Lower lobe of right lung (tissue), 2 donors: Measurements from ENCODE around the gene CHD5. TPM values are rescaled to one million over a fixed set of nuclear protein-coding genes. Genes with fewer than 3 reads are reported as not detected.

ENCODE experiments used
- ATAC-seq, 2 donors: fragments of 200-7000 bp; cut with Tn5 transposase; one replicate each; pipeline ENCODE4 v1.9.1; 2020 to 2022; ENCODE audit warnings: mild to moderate bottlenecking in 2 of 2, moderate library complexity in 2 of 2
- DNase-seq: peaks from one replicate; pipeline ENCODE4 v3.0.0-alpha.2; 2020
- H3K27ac ChIP-seq: fragments of 200-600 bp; one replicate; pipeline ENCODE4 v1.8.0; 2022
- H3K27me3 ChIP-seq: fragments of 200-600 bp; one replicate; pipeline ENCODE4 v1.8.0; 2022; ENCODE audit warnings: low read depth
- H3K36me3 ChIP-seq: fragments of 200-600 bp; one replicate; pipeline ENCODE4 v1.8.0; 2022; ENCODE audit warnings: mild to moderate bottlenecking
- H3K4me1 ChIP-seq: fragments of 200-600 bp; one replicate; pipeline ENCODE4 v1.8.0; 2022
- H3K4me3 ChIP-seq: fragments of 200-600 bp; one replicate; pipeline ENCODE4 v1.8.0; 2022; ENCODE audit warnings: mild to moderate bottlenecking
- H3K9me3 ChIP-seq: fragments of 200-600 bp; one replicate; pipeline ENCODE4 v1.8.0; 2022
- intact Hi-C: fragments of 100-400 bp; cut with DNase I; formaldehyde crosslinking; loops from one replicate; pipeline ENCODE4 v1.11.0; 2022
- total RNA-seq: library from RNA; stranded (reverse); fragmentation: NEBNext Ultra II Directional; extraction: Animal tissue kit (Norgen Biotek cat#: 25700); gene quantifications from one replicate; pipeline ENCODE4 v1.2.1, GENCODE V29; 2021
- TF ChIP-seq, protein P1 (sequence below): fragments of 200-600 bp; IDR thresholded peaks from one replicate; pipeline ENCODE4 v1.8.0; 2022; ENCODE audit warnings: antibody characterized with exemption, mild to moderate bottlenecking
- donor health status: DM: no; HTN: yes; CAD: no; lungs with severe emphysema.

The CHD5 gene
- total RNA-seq, 1 donor from 2014 or later = 0.56 TPM

- H3K4me3 ChIP-seq = no peak overlapping the region
- H3K27me3 ChIP-seq = peaks cover 8% of the 10 kb centered on the region
- DNase-seq = no peak
- no peak overlapping the region for H3K27ac ChIP-seq
- no peak for ATAC-seq
- TF ChIP-seq, protein P1, sequence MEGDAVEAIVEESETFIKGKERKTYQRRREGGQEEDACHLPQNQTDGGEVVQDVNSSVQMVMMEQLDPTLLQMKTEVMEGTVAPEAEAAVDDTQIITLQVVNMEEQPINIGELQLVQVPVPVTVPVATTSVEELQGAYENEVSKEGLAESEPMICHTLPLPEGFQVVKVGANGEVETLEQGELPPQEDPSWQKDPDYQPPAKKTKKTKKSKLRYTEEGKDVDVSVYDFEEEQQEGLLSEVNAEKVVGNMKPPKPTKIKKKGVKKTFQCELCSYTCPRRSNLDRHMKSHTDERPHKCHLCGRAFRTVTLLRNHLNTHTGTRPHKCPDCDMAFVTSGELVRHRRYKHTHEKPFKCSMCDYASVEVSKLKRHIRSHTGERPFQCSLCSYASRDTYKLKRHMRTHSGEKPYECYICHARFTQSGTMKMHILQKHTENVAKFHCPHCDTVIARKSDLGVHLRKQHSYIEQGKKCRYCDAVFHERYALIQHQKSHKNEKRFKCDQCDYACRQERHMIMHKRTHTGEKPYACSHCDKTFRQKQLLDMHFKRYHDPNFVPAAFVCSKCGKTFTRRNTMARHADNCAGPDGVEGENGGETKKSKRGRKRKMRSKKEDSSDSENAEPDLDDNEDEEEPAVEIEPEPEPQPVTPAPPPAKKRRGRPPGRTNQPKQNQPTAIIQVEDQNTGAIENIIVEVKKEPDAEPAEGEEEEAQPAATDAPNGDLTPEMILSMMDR = peak; percentile 40
- peaks cover 3% of the 10 kb centered on the region for H3K4me1 ChIP-seq
- intact Hi-C loops = no loop called here
- H3K36me3 ChIP-seq = peaks cover 51% of the 10 kb centered on the region
- no peaks in the 10 kb centered on the region for H3K9me3 ChIP-seq
These were observed 5.7 kb upstream of the CHD5 start for GRCh38 chr1:6185635-6186382.

GRCh38 chr1:6185151-6185550 is 5.0 kb upstream of the CHD5 start:
- ATAC-seq = no peak

DNA sequence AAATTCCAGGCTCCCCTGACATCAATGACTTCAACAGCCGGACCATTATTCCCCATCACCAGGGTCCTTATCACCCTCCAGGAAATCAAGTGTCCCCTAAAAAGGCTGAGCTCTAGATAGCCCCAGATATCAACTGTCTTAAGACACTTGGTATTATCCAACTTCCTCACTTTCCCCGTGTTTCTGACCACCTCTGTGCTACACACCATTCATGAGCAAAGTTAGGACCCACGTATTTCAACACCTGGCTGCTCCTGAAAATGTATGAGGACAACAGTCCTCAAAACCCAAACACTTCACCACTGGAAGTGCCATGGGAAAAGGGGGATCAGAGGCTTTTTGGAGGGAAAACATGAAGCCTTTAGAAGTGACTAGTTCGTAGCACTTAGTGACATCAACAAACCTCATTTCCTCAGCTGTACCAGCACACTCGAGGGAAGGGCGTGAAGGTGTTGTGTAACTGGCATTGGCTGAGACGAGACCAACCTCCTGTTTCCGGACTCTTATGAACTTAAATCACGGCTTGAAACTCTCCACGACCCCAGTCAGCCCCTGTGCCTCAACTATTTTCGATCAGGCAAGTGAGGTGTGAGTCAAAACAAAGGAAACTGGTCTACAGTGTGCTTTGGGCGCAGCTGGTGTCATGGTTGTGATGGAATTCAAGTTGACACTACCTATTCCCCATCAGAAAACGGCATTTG is 4.1 kb upstream of the CHD5 start:
- DNase-seq = no peak
- H3K27ac ChIP-seq = no peak overlapping the region
- H3K4me3 ChIP-seq = no peak overlapping the region
- TF ChIP-seq, protein P1 = no peak
- peaks cover 35% of the 10 kb centered on the region for H3K36me3 ChIP-seq
- peaks cover 7% of the 10 kb centered on the region for H3K4me1 ChIP-seq
- no peaks in the 10 kb centered on the region for H3K9me3 ChIP-seq
- ATAC-seq = no peak
- H3K27me3 ChIP-seq = peaks cover 14% of the 10 kb centered on the region
- intact Hi-C loops = no loop called here

More at GRCh38 chr1:6185151-6185550, 5.0 kb upstream of the CHD5 start:
- no peaks in the 10 kb centered on the region for H3K9me3 ChIP-seq
- intact Hi-C loops = no loop called here
- TF ChIP-seq, protein P1 = no peak
- H3K27me3 ChIP-seq = peaks cover 12% of the 10 kb centered on the region
- no peak overlapping the region for H3K4me3 ChIP-seq
- peaks cover 7% of the 10 kb centered on the region for H3K4me1 ChIP-seq
- no peak overlapping the region for H3K27ac ChIP-seq
- no peak for DNase-seq
- peaks cover 44% of the 10 kb centered on the region for H3K36me3 ChIP-seq

- TF ChIP-seq, protein P1 = no peak
- H3K27ac ChIP-seq = no peak overlapping the region
- DNase-seq (no peak), ATAC-seq (no peak)
- H3K9me3 ChIP-seq = no peaks in the 10 kb centered on the region
- H3K36me3 ChIP-seq = peaks cover 28% of the 10 kb centered on the region
- intact Hi-C loops = no loop called here
- peaks cover 13% of the 10 kb centered on the region for H3K4me1 ChIP-seq
- H3K27me3 ChIP-seq = peaks cover 21% of the 10 kb centered on the region
- no peak overlapping the region for H3K4me3 ChIP-seq
These were observed 3.4 kb upstream of the CHD5 start for GRCh38 chr1:6183520-6183989.

GRCh38 chr1:6181347-6181770 is 1.2 kb upstream of the CHD5 start:
- Histone ChIP-seq H3K9me3 (no peaks in the 10 kb centered on the region), H3K27me3 (peaks cover 43% of the 10 kb centered on the region), H3K4me1 (peaks cover 13% of the 10 kb centered on the region), H3K36me3 (peaks cover 9% of the 10 kb centered on the region), H3K4me3 (no peak overlapping the region), H3K27ac (no peak overlapping the region)
- ATAC-seq (peak in 1 of 2 donors; percentile 10), DNase-seq (no peak)
- intact Hi-C loops = no loop called here
- TF ChIP-seq, protein P1 = no peak
